Loucy (cell line): ENCODE data around the gene TMEM253.

Experiments used
- CTCF ChIP-seq: fragments of 200-600 bp; sonication (generic); conservative IDR thresholded peaks from 2 replicates; pipeline ENCODE4 v1.5.1; 2014; ENCODE audit warnings: mild to moderate bottlenecking, antibody characterized with exemption, low read length
- EZH2phosphoT487 ChIP-seq: fragments of 200-600 bp; IDR thresholded peaks from 2 replicates; pipeline ENCODE4 v1.6.1; 2018; ENCODE audit warnings: antibody characterized with exemption, mild to moderate bottlenecking, moderate library complexity, borderline replicate concordance

GRCh38 chr14:21100931-21101330 is at the start of gene TMEM253:
- TF ChIP-seq CTCF (no peak), EZH2phosphoT487 (no peak)
